Measurements from ENCODE around the gene MSRB1.
"Not testable (repeated sequence)": the region's sequence is repeated elsewhere in the genome, so short reads cannot be mapped to it uniquely, and the experiment has no call there.

MSRB1 gene

DNA sequence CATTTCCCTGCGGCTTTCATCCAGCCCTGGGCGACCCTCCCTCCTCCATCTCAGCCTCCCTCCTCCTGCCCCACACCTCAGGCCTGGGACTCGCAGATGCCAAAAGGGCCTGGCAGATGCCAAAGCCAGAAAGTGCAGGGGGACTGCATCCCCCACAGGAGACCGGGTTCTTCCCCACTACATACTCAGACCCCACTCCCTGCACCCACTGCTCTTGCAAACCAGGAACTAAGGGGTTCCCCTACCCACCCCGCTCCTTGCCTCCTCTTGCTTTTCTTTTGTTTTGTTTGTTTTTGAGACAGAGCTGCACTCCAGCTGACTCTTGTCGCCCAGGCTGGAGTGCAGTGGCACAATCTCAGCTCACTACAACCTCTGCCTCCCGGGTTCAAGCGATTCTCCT, 28.0 kb downstream of the MSRB1 start:
- no peak for DNase-seq

DNA sequence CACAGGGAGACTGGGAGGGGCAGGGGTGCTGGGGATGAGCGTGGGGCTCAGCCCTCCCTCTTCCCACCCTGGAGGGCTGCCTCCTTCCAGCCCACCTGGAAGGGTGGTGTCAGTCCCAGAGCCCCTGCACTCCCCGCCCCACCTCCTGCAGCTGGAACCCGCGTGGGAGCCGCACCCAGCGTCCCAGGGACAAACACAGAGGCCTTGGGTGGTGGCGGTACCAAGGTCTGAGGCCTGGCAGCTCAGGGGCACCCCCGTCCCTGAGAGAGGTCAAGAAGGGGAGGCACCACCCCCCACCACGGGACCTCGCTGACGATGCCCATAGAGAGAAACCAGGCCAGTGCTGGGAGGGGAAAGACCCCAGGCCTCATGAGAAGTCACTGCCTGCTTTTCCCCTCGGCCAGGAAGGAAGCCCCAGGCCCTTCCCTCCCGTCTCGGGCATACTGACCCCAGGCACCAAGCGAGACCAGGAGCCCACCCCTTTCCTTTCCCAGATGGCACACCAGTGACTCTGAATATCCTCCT, 28.9 kb downstream of the MSRB1 start:
- no peak for DNase-seq

DNA sequence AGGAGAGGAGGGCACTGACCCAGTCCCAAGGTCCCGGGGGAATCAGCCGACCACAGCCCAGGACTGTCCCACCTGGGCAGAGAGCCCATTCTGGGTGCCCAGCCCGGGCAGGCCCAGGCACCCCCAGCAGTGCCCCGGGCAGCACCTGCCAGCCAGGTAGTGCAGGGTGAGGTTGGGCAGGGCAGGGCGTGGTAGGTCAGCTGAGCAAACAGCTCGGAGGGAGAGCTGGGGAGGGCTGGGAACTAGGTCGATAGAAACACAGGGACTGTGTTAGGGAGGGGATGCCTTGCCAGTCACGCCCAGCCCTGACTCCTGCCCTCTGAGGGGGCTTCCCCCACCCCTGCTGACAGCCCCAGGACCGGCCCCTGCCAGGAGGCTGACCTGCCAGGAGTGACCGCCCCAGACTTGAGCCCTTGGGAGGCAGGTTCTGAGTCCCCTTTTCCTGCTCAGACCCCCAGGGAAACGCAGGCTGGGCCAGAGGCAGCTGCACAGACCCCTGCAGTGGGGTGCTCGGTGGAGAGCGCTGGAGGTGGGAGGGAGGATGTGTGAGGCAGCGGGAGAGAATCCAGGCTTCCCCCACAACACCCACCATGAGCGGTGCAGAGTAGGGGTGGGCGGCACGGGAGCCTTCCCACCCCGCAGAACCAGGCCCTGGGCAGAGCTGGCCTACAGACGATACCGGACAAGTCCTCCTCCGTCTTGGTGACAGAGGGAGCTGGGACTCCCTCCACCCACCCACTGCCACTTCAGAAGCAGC, 29.5 kb downstream of the MSRB1 start:
- no peak for DNase-seq

DNA sequence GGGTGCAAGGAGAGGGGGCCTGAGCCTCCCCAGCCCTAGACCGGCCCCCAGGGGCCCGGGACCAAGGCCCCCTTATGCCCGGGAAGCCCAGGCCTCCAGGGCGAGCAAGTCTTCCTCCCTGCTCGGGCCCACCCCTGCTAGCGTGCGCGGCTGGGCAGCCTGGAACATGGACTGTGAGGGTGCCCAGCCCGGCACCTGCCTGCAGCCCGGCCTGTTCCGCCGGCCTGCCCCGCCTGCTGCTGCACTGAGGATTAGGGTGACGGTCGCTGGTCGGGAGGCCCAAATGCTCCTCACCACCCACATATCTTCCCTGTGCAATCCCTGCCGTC, 30.8 kb downstream of the MSRB1 start:
- DNase-seq: no peak

- DNase-seq: no peak
Observed at GRCh38 chr16:1911467-1912214, 31.4 kb downstream of the MSRB1 start.

GRCh38 chr16:1909561-1910231, 33.3 kb downstream of the MSRB1 start:
- DNase-seq: no peak

DNA sequence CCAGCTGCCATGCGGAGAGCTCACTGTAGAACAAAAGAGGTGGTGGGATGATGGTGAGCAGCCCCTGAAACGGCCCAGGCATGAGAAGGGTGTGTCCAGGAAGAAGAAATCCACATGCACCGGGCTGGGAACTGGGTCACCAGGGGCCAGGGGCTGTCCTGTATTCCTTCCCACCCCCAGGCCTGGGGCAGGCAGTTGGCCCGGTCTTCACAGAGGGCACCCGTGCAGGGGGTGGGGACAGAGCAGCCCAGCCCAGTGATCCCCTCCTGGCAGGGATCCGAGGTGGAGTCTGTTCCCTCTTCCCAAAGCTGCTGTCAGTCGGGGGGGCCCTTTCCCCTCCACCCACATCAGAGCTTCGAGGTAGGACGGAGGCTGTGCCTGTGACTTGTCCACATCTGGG, 34.0 kb downstream of the MSRB1 start:
- DNase-seq: no peak

DNA sequence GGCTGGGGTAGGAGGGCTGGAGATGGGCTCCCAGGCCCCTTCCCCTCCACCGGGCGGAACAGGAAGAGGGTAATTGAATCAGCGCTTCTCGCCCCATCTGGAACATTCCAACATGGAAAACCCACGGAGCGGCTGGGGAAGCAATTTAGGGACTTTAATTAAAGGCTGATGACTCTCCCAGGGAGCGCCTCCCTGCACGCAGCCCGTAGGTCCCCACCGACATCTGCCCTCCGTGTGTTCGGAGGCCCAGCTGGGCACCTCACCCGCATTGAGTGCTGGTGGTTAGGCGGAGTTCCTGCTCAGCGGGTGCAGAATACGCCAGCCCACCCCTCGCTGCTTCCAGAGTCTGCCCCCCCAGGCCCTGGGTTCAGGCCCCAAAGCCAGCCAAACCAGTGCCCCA, 34.8 kb downstream of the MSRB1 start:
- no peak for DNase-seq

DNA sequence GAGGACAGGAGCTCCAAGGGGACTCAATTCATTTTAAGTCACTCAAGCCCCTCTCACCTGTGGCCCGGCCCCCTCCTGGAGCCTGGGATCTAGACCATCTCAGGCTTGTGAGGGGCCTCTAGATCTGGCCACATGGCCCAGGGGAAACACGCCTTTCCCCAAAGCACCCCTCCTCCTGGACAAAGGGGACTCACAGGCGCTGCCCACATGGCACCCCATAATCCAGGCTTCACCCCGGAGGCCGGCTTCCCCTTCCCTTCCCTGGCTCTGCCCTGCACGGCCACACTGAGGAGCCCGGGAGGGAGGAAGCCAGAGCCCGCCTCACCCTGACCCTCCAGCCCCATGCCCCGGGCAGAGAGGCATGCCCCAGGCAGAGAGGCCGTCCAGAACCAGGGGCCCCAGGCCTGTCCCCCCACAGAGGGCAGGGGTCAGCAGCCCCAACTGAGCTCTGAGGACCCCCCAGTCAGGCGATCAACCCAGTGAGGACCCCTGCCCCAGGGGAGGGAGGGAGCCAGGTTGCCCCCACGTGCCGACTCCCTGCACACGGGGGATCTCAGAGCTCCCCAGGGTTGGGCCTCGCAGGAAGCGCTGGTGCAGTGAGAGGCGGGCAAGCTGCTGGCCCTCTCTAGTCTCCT, 35.7 kb downstream of the MSRB1 start:
- DNase-seq: no peak

GRCh38 chr16:1906846-1907165, 36.2 kb downstream of the MSRB1 start:
- no peak for DNase-seq

- no peak for DNase-seq
Observed at GRCh38 chr16:1906055-1906845, 36.7 kb downstream of the MSRB1 start.

- no peak for DNase-seq
Observed at GRCh38 chr16:1903845-1904840, 38.9 kb downstream of the MSRB1 start.

DNA sequence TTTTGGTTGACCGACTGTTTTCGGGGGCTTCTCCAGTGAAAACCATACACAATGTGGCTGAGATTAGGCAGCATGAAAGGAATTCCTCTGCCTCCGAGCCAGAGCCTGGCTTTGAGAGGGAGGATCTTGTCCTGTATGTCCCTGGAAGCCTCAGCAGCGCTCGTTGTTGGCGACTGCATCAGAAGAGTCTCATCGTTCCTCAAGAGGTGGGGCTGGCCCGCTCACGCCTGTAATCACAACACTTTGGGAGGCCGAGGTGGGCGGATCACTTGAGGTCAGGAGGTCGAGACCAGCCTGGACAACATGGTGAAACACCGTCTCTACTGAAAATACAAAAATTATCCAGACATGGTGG, 39.8 kb downstream of the MSRB1 start:
- no peak for DNase-seq

DNA sequence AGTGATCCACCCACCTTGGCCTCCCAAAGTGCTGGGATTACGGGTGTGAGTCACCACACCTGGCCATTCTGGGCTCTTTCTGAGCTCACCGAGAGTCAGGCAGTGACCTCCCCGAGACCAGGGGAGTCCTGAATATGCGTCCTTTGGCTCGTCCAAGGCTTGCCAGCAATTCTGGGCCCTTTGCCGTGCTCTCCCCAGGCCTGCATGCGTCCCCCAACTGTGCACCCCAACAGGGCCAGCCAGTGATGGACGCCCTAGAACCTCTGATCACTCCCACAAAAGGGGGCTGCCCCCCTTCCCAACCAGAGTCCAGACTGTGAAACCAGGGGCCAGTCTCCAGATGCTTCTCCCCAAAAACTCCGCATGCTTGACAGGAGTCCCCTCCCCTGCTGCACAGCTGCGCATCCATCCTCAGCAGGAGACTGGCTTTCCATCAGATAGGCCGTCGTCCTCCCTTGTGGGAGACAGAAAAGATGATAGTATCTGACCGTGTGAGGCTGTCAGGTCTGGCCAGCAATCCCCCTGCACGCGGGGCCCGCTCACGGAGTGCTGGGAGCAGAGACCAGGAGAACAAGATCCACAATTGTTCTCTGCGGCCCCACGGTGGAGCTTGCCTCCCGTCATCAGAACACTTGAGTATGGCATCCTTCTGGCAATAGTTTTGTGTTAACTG, 40.3 kb downstream of the MSRB1 start:
- no peak for DNase-seq

- DNase-seq: no peak
Observed at GRCh38 chr16:1900452-1900774, 42.6 kb downstream of the MSRB1 start.

- DNase-seq: no peak
Observed at GRCh38 chr16:1899641-1900451, 43.2 kb downstream of the MSRB1 start.

- DNase-seq: not testable (repeated sequence)
Observed at GRCh38 chr16:1897692-1898091, 45.3 kb downstream of the MSRB1 start.

GRCh38 chr16:1895949-1896675, 46.9 kb downstream of the MSRB1 start:
- no peak for DNase-seq

DNA sequence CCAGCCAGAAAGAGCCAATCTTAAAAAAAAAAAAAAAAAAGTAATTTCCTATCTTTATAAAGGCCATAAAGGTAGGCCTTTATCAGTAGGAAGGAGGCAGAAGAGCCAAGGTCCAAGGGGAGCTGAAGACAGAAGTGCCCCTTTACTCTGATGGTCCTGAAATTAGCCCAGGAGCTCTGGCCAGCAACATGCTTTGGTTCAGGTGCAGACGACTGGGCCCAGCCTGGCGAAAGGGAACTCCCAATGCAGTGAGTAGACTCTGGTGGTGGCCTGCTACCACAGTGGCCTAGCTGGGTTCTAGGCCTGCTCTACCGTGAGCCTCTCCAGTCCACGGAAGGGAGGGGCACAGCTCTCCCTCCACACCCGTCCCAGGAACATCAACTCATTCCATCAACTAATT, 47.9 kb downstream of the MSRB1 start:
- DNase-seq: no peak

DNA sequence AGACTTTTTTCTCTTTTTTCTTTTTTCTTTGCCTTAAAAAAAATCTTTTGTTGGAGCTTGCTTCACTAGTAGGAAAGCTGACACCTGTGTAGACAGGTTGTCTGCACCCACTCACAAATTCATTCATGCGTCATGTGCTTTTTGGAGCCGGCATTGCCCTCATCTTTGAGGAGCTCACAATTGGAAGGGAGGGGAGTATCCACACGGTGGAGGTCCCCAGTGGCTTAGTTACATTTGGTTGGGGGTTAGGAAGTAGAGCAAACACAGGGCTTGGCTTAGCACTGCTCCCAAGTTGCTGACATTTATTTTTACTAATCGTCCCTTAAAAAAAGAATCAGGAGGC, 52.3 kb downstream of the MSRB1 start:
- no peak for DNase-seq

All from bone marrow (tissue), 2 donors.